PC-3 (cell line): ENCODE measurements around the gene DIAPH3.

Experiments
- CTCF ChIP-seq: fragments of 300-600 bp; sonication (generic); conservative IDR thresholded peaks from 2 replicates; pipeline ENCODE4 v1.5.1; 2017; ENCODE audit warnings: antibody characterized with exemption, low read depth, mild to moderate bottlenecking, low read length
- EZH2phosphoT487 ChIP-seq: fragments of 300-600 bp; sonication (generic); IDR thresholded peaks from 2 replicates; pipeline ENCODE4 v1.6.1; 2018; ENCODE audit warnings: mild to moderate bottlenecking, antibody characterized with exemption, low read length, borderline replicate concordance

- no peak for TF ChIP-seq CTCF
- no peak for TF ChIP-seq EZH2phosphoT487
Measured at GRCh38 chr13:59997976-59998375, 165.8 kb downstream of the DIAPH3 start.
